HepG2 (cell line): ENCODE results near the gene VAMP5. TPM values are rescaled to one million over a fixed set of nuclear protein-coding genes. Genes with fewer than 3 reads are reported as not detected.

Experiments used
- FOXC1 ChIP-seq: sonication (generic); formaldehyde crosslinking; IDR thresholded peaks from 2 replicates; pipeline ENCODE4 v1.8.0; 2022; ENCODE audit warnings: mild to moderate bottlenecking, missing genetic modification reagents, borderline replicate concordance
- GZF1 ChIP-seq: sonication (generic); formaldehyde crosslinking; IDR thresholded peaks from 2 replicates; pipeline ENCODE4 v1.5.1; 2020; ENCODE audit warnings: mild to moderate bottlenecking, missing genetic modification reagents
- HNRNPL ChIP-seq: fragments of 200-400 bp; formaldehyde crosslinking; IDR thresholded peaks from 2 replicates; pipeline ENCODE4 v1.6.1; 2017; ENCODE audit warnings: mild to moderate bottlenecking, low read depth, low read length
- KLF12 ChIP-seq: sonication (generic); formaldehyde crosslinking; IDR thresholded peaks from 2 replicates; pipeline ENCODE4 v1.4.0; 2020; ENCODE audit warnings: missing genetic modification reagents, borderline replicate concordance
- NCOA1 ChIP-seq: sonication (generic); formaldehyde crosslinking; IDR thresholded peaks from 2 replicates; pipeline ENCODE4 v1.9.0; 2021; ENCODE audit warnings: missing genetic modification reagents
- NFIC ChIP-seq: IDR thresholded peaks from 2 replicates; pipeline ENCODE4 v1.6.1; 2012; ENCODE audit warnings: mild to moderate bottlenecking, low read length, inconsistent platforms
- NR1H2 ChIP-seq: sonication (generic); formaldehyde crosslinking; IDR thresholded peaks from 2 replicates; pipeline ENCODE4 v1.8.1; 2022; ENCODE audit warnings: low read depth, missing genetic modification reagents, borderline replicate concordance
- PITX1 ChIP-seq: sonication (generic); formaldehyde crosslinking; IDR thresholded peaks from 2 replicates; pipeline ENCODE4 v1.5.1; 2020; ENCODE audit warnings: mild to moderate bottlenecking, missing genetic modification reagents
- POLR2AphosphoS5 ChIP-seq: IDR thresholded peaks from 2 replicates; pipeline ENCODE4 v1.6.1; 2012; ENCODE audit warnings: low read depth, low read length
- SIX1 ChIP-seq: sonication (generic); formaldehyde crosslinking; IDR thresholded peaks from 2 replicates; pipeline ENCODE4 v1.4.0; 2020; ENCODE audit warnings: missing genetic modification reagents, borderline replicate concordance
- SNAI1 ChIP-seq: sonication (generic); formaldehyde crosslinking; IDR thresholded peaks from 2 replicates; pipeline ENCODE4 v1.5.0; 2020; ENCODE audit warnings: mild to moderate bottlenecking, missing genetic modification reagents, borderline replicate concordance
- TEAD2 ChIP-seq: sonication (generic); formaldehyde crosslinking; IDR thresholded peaks from 2 replicates; pipeline ENCODE4 v1.9.0; 2021; ENCODE audit warnings: missing genetic modification reagents
- ZFX ChIP-seq: sonication (generic); formaldehyde crosslinking; IDR thresholded peaks from 2 replicates; pipeline ENCODE4 v1.4.0; 2020; ENCODE audit warnings: mild to moderate bottlenecking, low read depth, missing genetic modification reagents, moderate library complexity
- ZNF17 ChIP-seq: sonication (generic); formaldehyde crosslinking; IDR thresholded peaks from 2 replicates; pipeline ENCODE4 v1.5.0; 2020; ENCODE audit warnings: mild to moderate bottlenecking, missing genetic modification reagents
- ZNF589 ChIP-seq: sonication (generic); formaldehyde crosslinking; conservative IDR thresholded peaks from 2 replicates; pipeline ENCODE4 v1.8.0; 2022; ENCODE audit warnings: mild to moderate bottlenecking, moderate library complexity, missing genetic modification reagents
- polyA plus RNA-seq, 8 experiments: library from polyadenylated mRNA; depleted of rRNA in 3 of 8; stranded (reverse) in 7 of 8; unstranded in 1 of 8; fragments of >200 nt; fragmentation: Illumina TruSeq in 4 of 8; extraction: Trizol in 4 of 8; gene quantifications; 2 replicates each; pipeline versions ENCODE4 v1.2.1 to v1.2.3, GENCODE V29; 2011 to 2016; ENCODE audit warnings: low read depth in 4 of 8, missing spikeins in 1 of 8, mixed read lengths in 1 of 8; ENCODE audit not compliant: insufficient read depth in 1 of 8
- total RNA-seq, 5 experiments: library from RNA; depleted of rRNA; stranded (reverse); fragments of >200 nt; fragmentation: Illumina TruSeq; extraction: Trizol; gene quantifications; 2 replicates each; pipeline ENCODE4 v1.2.3, GENCODE V29; 2016; ENCODE audit warnings: low read depth in 1 of 5
- TF ChIP-seq, protein P1 (sequence below): sonication (generic); formaldehyde crosslinking; IDR thresholded peaks from 2 replicates; pipeline ENCODE4 v1.4.0; 2020; ENCODE audit warnings: mild to moderate bottlenecking, missing genetic modification reagents
- TF ChIP-seq, protein P2 (sequence below): sonication (generic); formaldehyde crosslinking; IDR thresholded peaks from 2 replicates; pipeline ENCODE4 v1.8.0; 2022; ENCODE audit warnings: missing genetic modification reagents, mild to moderate bottlenecking, inconsistent platforms, borderline replicate concordance
- TF ChIP-seq, protein P3 (sequence below): sonication (generic); formaldehyde crosslinking; IDR thresholded peaks from 2 replicates; pipeline ENCODE4 v1.5.0; 2020; ENCODE audit warnings: mild to moderate bottlenecking, missing genetic modification reagents
- TF ChIP-seq, protein P4 (sequence below): sonication (generic); formaldehyde crosslinking; IDR thresholded peaks from 2 replicates; pipeline ENCODE4 v1.8.0; 2022; ENCODE audit warnings: missing genetic modification reagents, low read depth, mild to moderate bottlenecking, borderline replicate concordance
- TF ChIP-seq, protein P5 (sequence below): sonication (generic); formaldehyde crosslinking; IDR thresholded peaks from 2 replicates; pipeline ENCODE4 v1.4.0; 2020; ENCODE audit warnings: mild to moderate bottlenecking, missing genetic modification reagents, borderline replicate concordance

The VAMP5 gene
- total and polyA plus RNA-seq, 2 of the 13 experiments (the other 11 are each of a cell fraction or from before 2014, with no cell fraction given): 7.2 to 56.7 TPM

DNA sequence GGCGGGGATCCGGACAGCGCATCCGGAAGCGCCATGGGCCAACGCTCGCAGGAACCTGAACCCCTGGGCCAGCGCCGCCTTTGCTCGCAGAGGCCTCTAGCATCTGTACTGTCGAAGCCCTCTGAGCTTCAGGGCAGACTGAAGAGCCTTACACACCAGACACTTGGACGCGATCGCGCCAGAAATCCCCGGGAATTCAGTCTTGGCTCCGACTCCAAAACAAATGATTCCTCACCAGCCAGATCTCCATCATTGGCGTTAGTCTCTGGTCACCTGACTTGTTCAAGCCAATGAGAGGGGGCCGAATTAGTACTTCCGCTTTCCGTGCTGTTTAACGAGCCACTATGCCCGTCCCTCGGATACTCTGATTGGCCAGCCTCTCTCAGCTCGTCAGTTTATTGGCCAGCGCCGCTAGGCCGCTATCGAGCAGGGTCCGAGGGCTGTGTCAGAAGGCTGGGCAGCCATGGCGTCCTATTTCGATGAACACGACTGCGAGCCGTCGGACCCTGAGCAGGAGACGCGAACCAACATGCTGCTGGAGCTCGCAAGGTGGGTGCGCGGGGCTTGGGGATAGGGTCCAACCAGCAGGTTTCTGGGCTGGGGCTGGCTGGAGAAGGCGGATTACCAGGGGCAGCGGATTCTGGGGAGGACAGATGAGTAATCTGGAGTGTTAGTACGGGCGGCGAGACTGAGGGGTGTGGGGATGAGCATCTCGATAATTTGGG, 11.2 kb downstream of the VAMP5 start, which contains the start of gene RNF181 (continued):
- no peak for TF ChIP-seq KLF12 (CRISPR knock-in tag)
- TF ChIP-seq ZNF589 (CRISPR knock-in tag): peak; percentile 63; the same call in 1 of the 2 replicates
- peak; percentile 90 for TF ChIP-seq FOXC1 (CRISPR knock-in tag)
- TF ChIP-seq, protein P1, sequence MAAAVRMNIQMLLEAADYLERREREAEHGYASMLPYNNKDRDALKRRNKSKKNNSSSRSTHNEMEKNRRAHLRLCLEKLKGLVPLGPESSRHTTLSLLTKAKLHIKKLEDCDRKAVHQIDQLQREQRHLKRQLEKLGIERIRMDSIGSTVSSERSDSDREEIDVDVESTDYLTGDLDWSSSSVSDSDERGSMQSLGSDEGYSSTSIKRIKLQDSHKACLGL (CRISPR knock-in tag): peak; percentile 93
- TF ChIP-seq, protein P2, sequence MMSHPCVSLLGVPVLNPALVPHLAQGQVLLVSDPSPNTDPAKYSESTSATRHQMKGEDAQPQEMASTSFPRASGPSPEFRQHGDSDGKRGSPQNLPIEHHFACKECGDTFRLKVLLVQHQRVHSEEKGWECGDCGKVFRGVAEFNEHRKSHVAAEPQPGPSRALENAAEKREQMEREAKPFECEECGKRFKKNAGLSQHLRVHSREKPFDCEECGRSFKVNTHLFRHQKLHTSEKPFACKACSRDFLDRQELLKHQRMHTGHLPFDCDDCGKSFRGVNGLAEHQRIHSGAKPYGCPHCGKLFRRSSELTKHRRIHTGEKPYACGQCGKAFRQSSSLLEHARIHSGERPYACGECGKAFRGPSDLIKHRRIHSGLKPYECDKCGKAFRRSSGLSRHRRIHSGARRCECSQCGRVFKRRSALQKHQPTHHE (CRISPR knock-in tag): peak; percentile 66; the same call in 1 of the 2 replicates
- TF ChIP-seq POLR2AphosphoS5: peak; percentile 97
- no peak for TF ChIP-seq NR1H2 (CRISPR knock-in tag)
- TF ChIP-seq ZNF17 (CRISPR knock-in tag): no peak
- peak; percentile 79; the same call in 1 of the 2 replicates for TF ChIP-seq NCOA1 (CRISPR knock-in tag)
- no peak for TF ChIP-seq GZF1 (CRISPR knock-in tag)
- no peak for TF ChIP-seq SIX1 (CRISPR knock-in tag)
- TF ChIP-seq, protein P3, sequence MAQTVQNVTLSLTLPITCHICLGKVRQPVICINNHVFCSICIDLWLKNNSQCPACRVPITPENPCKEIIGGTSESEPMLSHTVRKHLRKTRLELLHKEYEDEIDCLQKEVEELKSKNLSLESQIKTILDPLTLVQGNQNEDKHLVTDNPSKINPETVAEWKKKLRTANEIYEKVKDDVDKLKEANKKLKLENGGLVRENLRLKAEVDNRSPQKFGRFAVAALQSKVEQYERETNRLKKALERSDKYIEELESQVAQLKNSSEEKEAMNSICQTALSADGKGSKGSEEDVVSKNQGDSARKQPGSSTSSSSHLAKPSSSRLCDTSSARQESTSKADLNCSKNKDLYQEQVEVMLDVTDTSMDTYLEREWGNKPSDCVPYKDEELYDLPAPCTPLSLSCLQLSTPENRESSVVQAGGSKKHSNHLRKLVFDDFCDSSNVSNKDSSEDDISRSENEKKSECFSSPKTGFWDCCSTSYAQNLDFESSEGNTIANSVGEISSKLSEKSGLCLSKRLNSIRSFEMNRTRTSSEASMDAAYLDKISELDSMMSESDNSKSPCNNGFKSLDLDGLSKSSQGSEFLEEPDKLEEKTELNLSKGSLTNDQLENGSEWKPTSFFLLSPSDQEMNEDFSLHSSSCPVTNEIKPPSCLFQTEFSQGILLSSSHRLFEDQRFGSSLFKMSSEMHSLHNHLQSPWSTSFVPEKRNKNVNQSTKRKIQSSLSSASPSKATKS (CRISPR knock-in tag): 0 out of 2 replicates have a peak, but pooled peaks have one; percentile 50
- TF ChIP-seq, protein P4, sequence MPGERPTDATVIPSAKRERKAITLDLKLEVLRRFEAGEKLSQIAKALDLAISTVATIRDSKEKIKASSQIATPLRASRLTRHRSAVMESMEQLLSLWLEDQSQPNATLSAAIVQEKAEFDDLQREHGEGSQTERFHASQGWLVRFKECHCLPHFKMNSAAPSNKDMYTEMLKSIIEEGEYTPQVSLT (CRISPR knock-in tag): no peak
- TF ChIP-seq NFIC: no peak
- 0 out of 2 replicates have a peak, but pooled peaks have one; percentile 9 for TF ChIP-seq HNRNPL
- no peak for TF ChIP-seq TEAD2 (CRISPR knock-in tag)
- TF ChIP-seq, protein P5, sequence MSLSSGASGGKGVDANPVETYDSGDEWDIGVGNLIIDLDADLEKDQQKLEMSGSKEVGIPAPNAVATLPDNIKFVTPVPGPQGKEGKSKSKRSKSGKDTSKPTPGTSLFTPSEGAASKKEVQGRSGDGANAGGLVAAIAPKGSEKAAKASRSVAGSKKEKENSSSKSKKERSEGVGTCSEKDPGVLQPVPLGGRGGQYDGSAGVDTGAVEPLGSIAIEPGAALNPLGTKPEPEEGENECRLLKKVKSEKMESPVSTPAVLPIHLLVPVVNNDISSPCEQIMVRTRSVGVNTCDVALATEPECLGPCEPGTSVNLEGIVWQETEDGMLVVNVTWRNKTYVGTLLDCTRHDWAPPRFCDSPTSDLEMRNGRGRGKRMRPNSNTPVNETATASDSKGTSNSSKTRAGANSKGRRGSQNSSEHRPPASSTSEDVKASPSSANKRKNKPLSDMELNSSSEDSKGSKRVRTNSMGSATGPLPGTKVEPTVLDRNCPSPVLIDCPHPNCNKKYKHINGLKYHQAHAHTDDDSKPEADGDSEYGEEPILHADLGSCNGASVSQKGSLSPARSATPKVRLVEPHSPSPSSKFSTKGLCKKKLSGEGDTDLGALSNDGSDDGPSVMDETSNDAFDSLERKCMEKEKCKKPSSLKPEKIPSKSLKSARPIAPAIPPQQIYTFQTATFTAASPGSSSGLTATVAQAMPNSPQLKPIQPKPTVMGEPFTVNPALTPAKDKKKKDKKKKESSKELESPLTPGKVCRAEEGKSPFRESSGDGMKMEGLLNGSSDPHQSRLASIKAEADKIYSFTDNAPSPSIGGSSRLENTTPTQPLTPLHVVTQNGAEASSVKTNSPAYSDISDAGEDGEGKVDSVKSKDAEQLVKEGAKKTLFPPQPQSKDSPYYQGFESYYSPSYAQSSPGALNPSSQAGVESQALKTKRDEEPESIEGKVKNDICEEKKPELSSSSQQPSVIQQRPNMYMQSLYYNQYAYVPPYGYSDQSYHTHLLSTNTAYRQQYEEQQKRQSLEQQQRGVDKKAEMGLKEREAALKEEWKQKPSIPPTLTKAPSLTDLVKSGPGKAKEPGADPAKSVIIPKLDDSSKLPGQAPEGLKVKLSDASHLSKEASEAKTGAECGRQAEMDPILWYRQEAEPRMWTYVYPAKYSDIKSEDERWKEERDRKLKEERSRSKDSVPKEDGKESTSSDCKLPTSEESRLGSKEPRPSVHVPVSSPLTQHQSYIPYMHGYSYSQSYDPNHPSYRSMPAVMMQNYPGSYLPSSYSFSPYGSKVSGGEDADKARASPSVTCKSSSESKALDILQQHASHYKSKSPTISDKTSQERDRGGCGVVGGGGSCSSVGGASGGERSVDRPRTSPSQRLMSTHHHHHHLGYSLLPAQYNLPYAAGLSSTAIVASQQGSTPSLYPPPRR: peak; percentile 46; the same call in 1 of the 2 replicates
- peak; percentile 90; the same call in 1 of the 2 replicates for TF ChIP-seq SNAI1 (CRISPR knock-in tag)
- no peak; the same call in 1 of the 2 replicates for TF ChIP-seq PITX1 (CRISPR knock-in tag)
- TF ChIP-seq ZFX (CRISPR knock-in tag): peak; percentile 89
